ENCODE data around the gene NCMAP. TPM values are rescaled to one million over a fixed set of nuclear protein-coding genes. Genes with fewer than 3 reads are reported as not detected.

NCMAP gene
- total RNA-seq, 2 donors from 2014 or later: not detected

- H3K9me3 ChIP-seq (ENCODE audit: control insufficient read depth, low read length, poor library complexity, severe bottlenecking): no peaks in the 10 kb centered on the region
- peak overlapping the region; percentile 57 for H3K27ac Mint-ChIP-seq
- no peaks in the 10 kb centered on the region for H3K36me3 Mint-ChIP-seq (ENCODE audit: low read depth)
- DNase-seq: no peak
- no peak overlapping the region for H3K4me3 Mint-ChIP-seq
- H3K4me1 Mint-ChIP-seq: no peaks in the 10 kb centered on the region
- H3K27me3 Mint-ChIP-seq: peaks cover under 1% of the 10 kb centered on the region
- ATAC-seq: peak; percentile 28
Measured at GRCh38 chr1:24567792-24568388, 12.0 kb downstream of the NCMAP start.

- DNase-seq: no peak
- no peaks in the 10 kb centered on the region for H3K9me3 ChIP-seq (ENCODE audit: control insufficient read depth, low read length, poor library complexity, severe bottlenecking)
- Mint-ChIP-seq H3K4me1 (no peaks in the 10 kb centered on the region), H3K4me3 (no peak overlapping the region), H3K27me3 (no peaks in the 10 kb centered on the region), H3K27ac (peak overlapping the region; percentile 57), H3K36me3 (ENCODE audit: low read depth) (no peaks in the 10 kb centered on the region)
- ATAC-seq: no peak
Measured at GRCh38 chr1:24568475-24568874, 12.6 kb downstream of the NCMAP start.

- no peak for ATAC-seq
- no peaks in the 10 kb centered on the region for H3K36me3 Mint-ChIP-seq (ENCODE audit: low read depth)
- no peaks in the 10 kb centered on the region for H3K27me3 Mint-ChIP-seq
- H3K4me1 Mint-ChIP-seq: no peaks in the 10 kb centered on the region
- H3K4me3 Mint-ChIP-seq: no peak overlapping the region
- H3K27ac Mint-ChIP-seq: no peak overlapping the region
- DNase-seq: no peak
- no peaks in the 10 kb centered on the region for H3K9me3 ChIP-seq (ENCODE audit: control insufficient read depth, low read length, poor library complexity, severe bottlenecking)
Measured at GRCh38 chr1:24570265-24571125, 14.6 kb downstream of the NCMAP start.

GRCh38 chr1:24572301-24572700 lies 16.4 kb downstream of the NCMAP start:
- H3K9me3 ChIP-seq (ENCODE audit: control insufficient read depth, low read length, poor library complexity, severe bottlenecking): no peaks in the 10 kb centered on the region
- H3K27ac Mint-ChIP-seq: no peak overlapping the region
- H3K4me3 Mint-ChIP-seq: no peak overlapping the region
- no peaks in the 10 kb centered on the region for H3K36me3 Mint-ChIP-seq (ENCODE audit: low read depth)
- ATAC-seq: no peak
- H3K27me3 Mint-ChIP-seq: no peaks in the 10 kb centered on the region
- H3K4me1 Mint-ChIP-seq: no peaks in the 10 kb centered on the region
- no peak for DNase-seq

- no peaks in the 10 kb centered on the region for H3K9me3 ChIP-seq (ENCODE audit: control insufficient read depth, low read length, poor library complexity, severe bottlenecking)
- Mint-ChIP-seq H3K4me1 (no peaks in the 10 kb centered on the region), H3K4me3 (no peak overlapping the region), H3K27me3 (no peaks in the 10 kb centered on the region), H3K36me3 (ENCODE audit: low read depth) (no peaks in the 10 kb centered on the region), H3K27ac (peak overlapping the region; percentile 47)
- ATAC-seq (no peak), DNase-seq (no peak)
Measured at GRCh38 chr1:24575905-24576587, 20.2 kb downstream of the NCMAP start.

- no peak for ATAC-seq
- DNase-seq: no peak
- no peaks in the 10 kb centered on the region for H3K9me3 ChIP-seq (ENCODE audit: control insufficient read depth, low read length, poor library complexity, severe bottlenecking)
- Mint-ChIP-seq H3K4me3 (no peak overlapping the region), H3K36me3 (ENCODE audit: low read depth) (peaks cover 2% of the 10 kb centered on the region), H3K4me1 (no peaks in the 10 kb centered on the region), H3K27me3 (peaks cover 4% of the 10 kb centered on the region), H3K27ac (no peak overlapping the region)
Measured at GRCh38 chr1:24578846-24579245, 23.0 kb downstream of the NCMAP start.

- no peak overlapping the region for H3K27ac Mint-ChIP-seq
- no peaks in the 10 kb centered on the region for H3K9me3 ChIP-seq (ENCODE audit: control insufficient read depth, low read length, poor library complexity, severe bottlenecking)
- no peak overlapping the region for H3K4me3 Mint-ChIP-seq
- no peak for DNase-seq
- no peak for ATAC-seq
- peaks cover 2% of the 10 kb centered on the region for H3K36me3 Mint-ChIP-seq (ENCODE audit: low read depth)
- peaks cover 13% of the 10 kb centered on the region for H3K27me3 Mint-ChIP-seq
- H3K4me1 Mint-ChIP-seq: peaks cover 2% of the 10 kb centered on the region
Measured at GRCh38 chr1:24580756-24581155, 24.9 kb downstream of the NCMAP start.

- H3K9me3 ChIP-seq (ENCODE audit: control insufficient read depth, low read length, poor library complexity, severe bottlenecking): no peaks in the 10 kb centered on the region
- Mint-ChIP-seq H3K4me3 (no peak overlapping the region), H3K36me3 (ENCODE audit: low read depth) (peaks cover 2% of the 10 kb centered on the region), H3K27me3 (peaks cover 16% of the 10 kb centered on the region), H3K4me1 (peaks cover 6% of the 10 kb centered on the region), H3K27ac (peak overlapping the region; percentile 24)
- no peak for DNase-seq
- ATAC-seq: no peak
Measured at GRCh38 chr1:24584171-24584647, 28.3 kb downstream of the NCMAP start.

- no peak overlapping the region for H3K4me3 Mint-ChIP-seq
- peaks cover 2% of the 10 kb centered on the region for H3K36me3 Mint-ChIP-seq (ENCODE audit: low read depth)
- H3K9me3 ChIP-seq (ENCODE audit: control insufficient read depth, low read length, poor library complexity, severe bottlenecking): no peaks in the 10 kb centered on the region
- peaks cover 6% of the 10 kb centered on the region for H3K4me1 Mint-ChIP-seq
- ATAC-seq: no peak
- DNase-seq: no peak
- H3K27ac Mint-ChIP-seq: no peak overlapping the region
- H3K27me3 Mint-ChIP-seq: peaks cover 16% of the 10 kb centered on the region
Measured at GRCh38 chr1:24586119-24586518, 30.2 kb downstream of the NCMAP start.

GRCh38 chr1:24586970-24587820 lies 31.3 kb downstream of the NCMAP start:
- ATAC-seq: peak; percentile 98

GRCh38 chr1:24588573-24588972 lies 32.7 kb downstream of the NCMAP start:
- Mint-ChIP-seq H3K4me1 (peaks cover 8% of the 10 kb centered on the region), H3K36me3 (ENCODE audit: low read depth) (no peaks in the 10 kb centered on the region), H3K27ac (no peak overlapping the region), H3K27me3 (peaks cover 20% of the 10 kb centered on the region), H3K4me3 (no peak overlapping the region)
- H3K9me3 ChIP-seq (ENCODE audit: control insufficient read depth, low read length, poor library complexity, severe bottlenecking): no peaks in the 10 kb centered on the region
- no peak for DNase-seq
- no peak for ATAC-seq

More at GRCh38 chr1:24586970-24587820, 31.3 kb downstream of the NCMAP start:
- Mint-ChIP-seq H3K27ac (peak overlapping the region; percentile 78), H3K4me1 (peaks cover 8% of the 10 kb centered on the region), H3K4me3 (no peak overlapping the region), H3K27me3 (peaks cover 22% of the 10 kb centered on the region), H3K36me3 (ENCODE audit: low read depth) (peaks cover 1% of the 10 kb centered on the region)
- no peaks in the 10 kb centered on the region for H3K9me3 ChIP-seq (ENCODE audit: control insufficient read depth, low read length, poor library complexity, severe bottlenecking)
- DNase-seq: peak in 2 of 3 donors; percentile 10 to 54

- no peak overlapping the region for H3K27ac Mint-ChIP-seq
- ATAC-seq (no peak), DNase-seq (no peak)
- H3K4me3 Mint-ChIP-seq: no peak overlapping the region
- H3K9me3 ChIP-seq (ENCODE audit: control insufficient read depth, low read length, poor library complexity, severe bottlenecking): no peaks in the 10 kb centered on the region
- peaks cover 7% of the 10 kb centered on the region for H3K4me1 Mint-ChIP-seq
- peaks cover 20% of the 10 kb centered on the region for H3K27me3 Mint-ChIP-seq
- no peaks in the 10 kb centered on the region for H3K36me3 Mint-ChIP-seq (ENCODE audit: low read depth)
Measured at GRCh38 chr1:24589200-24589599, 33.3 kb downstream of the NCMAP start.
